Left lung (tissue), 10 donors: ENCODE results near the gene SRPK3. TPM values are rescaled to one million over a fixed set of nuclear protein-coding genes. Genes with fewer than 3 reads are reported as not detected.
"Not testable (repeated sequence)": the region's sequence is repeated elsewhere in the genome, so short reads cannot be mapped to it uniquely, and the experiment has no call there.

Experiments
- ATAC-seq: fragments of 200-7000 bp; cut with Tn5 transposase; one replicate; pipeline ENCODE4 v1.9.1; 2020; ENCODE audit warnings: moderate library complexity
- DNase-seq, 4 donors: peaks; one replicate each; pipeline ENCODE4 v3.0.0-alpha.2; 2013 to 2020
- H3K27ac ChIP-seq, 2 donors: fragments of 200-600 bp; sonication (generic) in 1 of 2; one replicate each; pipeline versions ENCODE4 v1.5.0 to v1.8.0; 2020 to 2021
- H3K27me3 ChIP-seq, 2 donors: fragments of 200-600 bp; sonication (generic) in 1 of 2; one replicate each; pipeline versions ENCODE4 v1.5.0 to v1.8.0; 2020 to 2021
- H3K36me3 ChIP-seq, 2 donors: fragments of 200-600 bp; sonication (generic) in 1 of 2; one replicate each; pipeline versions ENCODE4 v1.5.0 to v1.8.0; 2020 to 2021
- H3K4me1 ChIP-seq, 2 donors: fragments of 200-600 bp; one replicate each; pipeline ENCODE4 v1.8.0; 2021
- H3K4me3 ChIP-seq, 2 donors: fragments of 200-600 bp; sonication (generic) in 1 of 2; one replicate each; pipeline versions ENCODE4 v1.5.0 to v1.8.0; 2020 to 2021; ENCODE audit warnings: mild to moderate bottlenecking in 1 of 2
- H3K9me3 ChIP-seq, 2 donors: fragments of 200-600 bp; sonication (generic) in 1 of 2; one replicate each; pipeline versions ENCODE4 v1.5.0 to v1.8.0; 2020 to 2021
- intact Hi-C, 2 donors: fragments of 100-400 bp; cut with DNase I; formaldehyde crosslinking; loops; one replicate each; pipeline versions ENCODE4 v1.11.2 to v1.14.2; 2022
- polyA plus RNA-seq, 6 donors: library from polyadenylated mRNA; unstranded; fragments of 120-200 nt; gene quantifications; one replicate each; pipeline ENCODE4 v1.2.1, GENCODE V29; 2013; ENCODE audit not compliant: insufficient read length in 6 of 6
- total RNA-seq, 2 donors: library from RNA; stranded (reverse); fragmentation: NEBNext Ultra II Directional; extraction: Animal tissue kit (Norgen Biotek cat#: 25700); gene quantifications; one replicate each; pipeline ENCODE4 v1.2.1, GENCODE V29; 2021
- TF ChIP-seq, protein P1 (sequence below), 2 donors: fragments of 200-600 bp; sonication (generic) in 1 of 2; IDR thresholded peaks; one replicate each; pipeline versions ENCODE4 v1.5.0 to v1.8.0; 2021; ENCODE audit warnings: antibody characterized with exemption in 2 of 2
- donor health status: DM: no; HTN: yes; CAD: no.
- donor health status: DM: no; HTN: no; CAD: no.

SRPK3 gene
- total and polyA plus RNA-seq, 8 donors: 0.55 to 1.7 (median 0.88) TPM

DNA sequence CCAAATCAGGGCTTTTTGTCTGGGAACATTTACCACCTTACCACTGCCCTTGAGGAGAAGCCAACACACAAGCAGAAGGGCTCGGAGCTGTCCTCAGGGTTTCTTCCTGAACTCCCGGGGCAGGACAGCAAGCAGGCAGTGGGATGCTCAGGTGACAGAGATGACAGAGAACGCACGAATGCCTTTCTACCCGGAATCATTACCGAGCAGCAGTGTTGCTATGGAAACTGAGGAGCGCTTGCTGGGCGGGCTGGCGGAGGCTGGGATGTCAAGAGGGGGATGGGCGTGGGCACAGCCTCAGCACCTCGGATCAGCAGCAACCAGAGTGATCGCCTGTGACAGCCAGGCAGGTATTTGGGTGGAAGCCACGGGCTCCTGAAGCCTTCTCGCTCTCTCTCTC, 31.4 kb downstream of the SRPK3 start:
- peaks cover under 1 to 3% of the 10 kb centered on the region in 2 donors for H3K27me3 ChIP-seq
- H3K4me1 ChIP-seq: no peaks in the 10 kb centered on the region
- no peak overlapping the region for H3K4me3 ChIP-seq

DNA sequence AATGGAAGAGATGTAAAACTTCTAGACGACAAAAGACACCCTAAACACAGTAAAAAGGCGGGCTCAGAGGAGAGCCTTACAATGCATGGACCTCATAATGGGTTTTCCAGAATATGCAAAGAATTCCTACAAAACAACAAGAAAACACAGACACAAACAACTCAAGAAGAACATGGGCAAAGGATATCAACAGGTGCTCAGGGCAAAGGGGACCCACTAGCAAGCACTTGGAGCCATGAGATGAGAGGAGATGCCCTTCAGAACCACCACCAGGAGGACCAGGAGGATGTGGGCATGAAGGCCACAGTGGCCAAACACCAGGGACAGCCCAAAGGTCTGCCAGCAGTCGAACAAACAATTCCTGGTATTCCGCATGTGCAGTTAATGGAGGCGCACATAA, 32.3 kb downstream of the SRPK3 start:
- no peak for ATAC-seq
- DNase-seq: no peak

More for the DNA sequence above, 31.4 kb downstream of the SRPK3 start:
- Histone ChIP-seq H3K9me3 (no peaks in the 10 kb centered on the region), H3K27ac (no peak overlapping the region), H3K36me3 (no peaks in the 10 kb centered on the region)
- ATAC-seq (no peak), DNase-seq (no peak)
- intact Hi-C loops: no loop called here
- TF ChIP-seq, protein P1, sequence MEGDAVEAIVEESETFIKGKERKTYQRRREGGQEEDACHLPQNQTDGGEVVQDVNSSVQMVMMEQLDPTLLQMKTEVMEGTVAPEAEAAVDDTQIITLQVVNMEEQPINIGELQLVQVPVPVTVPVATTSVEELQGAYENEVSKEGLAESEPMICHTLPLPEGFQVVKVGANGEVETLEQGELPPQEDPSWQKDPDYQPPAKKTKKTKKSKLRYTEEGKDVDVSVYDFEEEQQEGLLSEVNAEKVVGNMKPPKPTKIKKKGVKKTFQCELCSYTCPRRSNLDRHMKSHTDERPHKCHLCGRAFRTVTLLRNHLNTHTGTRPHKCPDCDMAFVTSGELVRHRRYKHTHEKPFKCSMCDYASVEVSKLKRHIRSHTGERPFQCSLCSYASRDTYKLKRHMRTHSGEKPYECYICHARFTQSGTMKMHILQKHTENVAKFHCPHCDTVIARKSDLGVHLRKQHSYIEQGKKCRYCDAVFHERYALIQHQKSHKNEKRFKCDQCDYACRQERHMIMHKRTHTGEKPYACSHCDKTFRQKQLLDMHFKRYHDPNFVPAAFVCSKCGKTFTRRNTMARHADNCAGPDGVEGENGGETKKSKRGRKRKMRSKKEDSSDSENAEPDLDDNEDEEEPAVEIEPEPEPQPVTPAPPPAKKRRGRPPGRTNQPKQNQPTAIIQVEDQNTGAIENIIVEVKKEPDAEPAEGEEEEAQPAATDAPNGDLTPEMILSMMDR (IDR thresholded peaks at IDR 0.05): no peak

DNA sequence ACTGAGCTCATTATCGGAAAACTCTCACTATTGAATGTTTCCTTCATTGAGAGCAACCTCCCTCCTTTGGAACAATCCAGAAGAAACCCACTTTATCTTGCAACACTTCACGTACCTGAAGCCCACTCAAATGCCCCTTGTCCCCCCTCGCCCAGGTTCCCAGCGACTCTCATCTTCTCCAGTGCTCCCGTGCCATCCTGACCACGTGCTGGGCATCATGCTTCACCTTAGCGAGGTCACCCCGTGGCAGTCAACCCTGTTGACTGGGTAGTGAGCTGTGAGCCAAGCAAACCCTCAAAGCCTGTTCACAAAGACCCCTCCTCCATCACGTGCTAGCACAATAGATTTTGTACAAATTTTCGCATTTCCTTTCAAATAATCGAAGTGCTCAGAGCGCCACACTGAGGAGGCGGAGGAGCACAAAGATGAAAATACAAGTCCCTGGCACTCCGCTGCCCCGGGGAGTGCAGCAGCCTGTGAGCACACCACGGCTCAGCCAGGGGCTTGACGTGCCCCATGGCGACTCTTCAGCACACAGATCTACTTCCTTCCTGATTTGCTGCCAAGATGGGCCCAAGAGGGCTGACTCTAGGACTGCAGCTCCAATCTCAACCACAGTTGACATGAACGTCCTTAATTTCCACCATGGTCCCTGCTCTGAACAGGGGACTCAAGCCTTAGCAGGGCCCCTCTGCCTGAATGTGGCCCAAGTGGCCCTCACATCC, 33.9 kb downstream of the SRPK3 start:
- intact Hi-C loops: no loop called here
- no peak overlapping the region for H3K4me3 ChIP-seq
- H3K27ac ChIP-seq: no peak overlapping the region
- H3K27me3 ChIP-seq: peaks cover 14 to 26% of the 10 kb centered on the region in 2 donors
- no peaks in the 10 kb centered on the region for H3K9me3 ChIP-seq
- no peak for ATAC-seq
- no peaks in the 10 kb centered on the region for H3K36me3 ChIP-seq
- no peak for DNase-seq
- TF ChIP-seq, protein P1 (IDR thresholded peaks at IDR 0.05): no peak
- H3K4me1 ChIP-seq: no peaks in the 10 kb centered on the region

More for the DNA sequence above, 32.3 kb downstream of the SRPK3 start:
- Histone ChIP-seq H3K4me3 (no peak overlapping the region), H3K9me3 (no peaks in the 10 kb centered on the region), H3K4me1 (no peaks in the 10 kb centered on the region), H3K27ac (no peak overlapping the region), H3K27me3 (peaks cover 3 to 10% of the 10 kb centered on the region in 2 donors), H3K36me3 (no peaks in the 10 kb centered on the region)
- TF ChIP-seq, protein P1 (IDR thresholded peaks at IDR 0.05): no peak
- intact Hi-C loops: no loop called here

DNA sequence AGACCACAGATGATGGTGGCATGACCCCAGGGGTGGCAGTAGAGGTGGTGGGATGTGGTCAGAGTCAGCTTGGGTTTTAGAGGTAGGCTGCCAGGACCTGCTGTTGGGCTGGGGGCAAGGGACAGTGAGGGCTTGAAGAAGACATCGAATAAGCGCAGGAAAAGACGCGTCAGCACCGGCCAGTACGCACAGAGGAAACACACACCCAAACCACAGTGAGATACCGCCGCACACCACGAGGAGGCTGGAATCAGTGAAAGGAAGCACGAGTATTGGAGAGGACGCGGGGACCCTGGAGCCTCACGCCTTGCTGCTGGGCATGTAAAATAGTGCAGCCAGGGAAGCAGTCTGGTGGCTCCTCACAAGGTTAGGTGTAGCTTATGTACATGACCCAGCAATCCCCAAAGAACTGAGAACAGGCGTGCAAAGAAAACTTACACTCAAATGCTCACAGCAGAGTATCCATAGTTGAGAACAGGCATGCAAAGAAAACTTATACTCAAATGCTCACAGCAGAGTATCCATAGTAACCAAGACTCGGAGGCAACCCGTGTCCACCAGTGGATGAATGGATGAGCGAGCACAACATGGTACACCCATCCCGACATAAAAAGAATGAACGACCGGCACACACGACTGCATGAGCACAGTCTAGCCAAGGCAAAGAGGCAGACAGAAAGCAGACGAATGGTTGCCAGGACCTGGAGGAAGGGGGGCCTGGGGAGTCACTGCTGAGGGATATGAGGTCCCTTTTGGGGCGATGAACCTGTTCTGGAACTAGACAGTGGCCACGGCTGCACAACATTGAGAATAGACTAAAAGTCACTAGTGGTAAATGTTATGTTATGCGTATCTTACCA, 36.2 kb downstream of the SRPK3 start:
- Histone ChIP-seq H3K4me1 (no peaks in the 10 kb centered on the region), H3K36me3 (no peaks in the 10 kb centered on the region), H3K27ac (no peak overlapping the region), H3K27me3 (peaks cover 16 to 36% of the 10 kb centered on the region in 2 donors), H3K4me3 (no peak overlapping the region), H3K9me3 (no peaks in the 10 kb centered on the region)
- TF ChIP-seq, protein P1 (IDR thresholded peaks at IDR 0.05): no peak
- DNase-seq (peak in 1 of 4 donors; percentile 14), ATAC-seq (no peak)
- intact Hi-C loops: no loop called here

DNA sequence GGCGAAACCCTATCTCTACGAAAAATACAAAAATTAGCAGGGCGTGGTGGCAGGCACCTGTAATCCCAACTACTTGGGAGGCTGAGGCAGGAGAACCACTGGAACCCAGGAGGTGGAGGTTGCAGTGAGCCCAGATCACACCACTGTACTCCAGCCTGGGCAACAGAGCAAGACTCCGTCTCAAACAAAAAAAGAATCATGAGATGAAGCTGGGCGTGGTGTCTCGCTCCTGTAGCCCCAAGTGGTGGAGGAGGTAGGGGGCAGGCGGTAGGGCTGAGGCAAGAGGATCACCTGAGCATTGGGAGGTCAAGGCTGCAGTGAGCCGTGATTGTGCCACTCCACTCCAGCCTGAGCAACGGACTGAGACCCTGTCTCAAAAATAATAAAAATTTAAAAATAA, 37.2 kb downstream of the SRPK3 start:
- ATAC-seq, intact Hi-C loops: not testable (repeated sequence)
- peaks cover 14 to 36% of the 10 kb centered on the region in 2 donors for H3K27me3 ChIP-seq

More for the DNA sequence above, 37.2 kb downstream of the SRPK3 start:
- not testable (repeated sequence) for H3K9me3 ChIP-seq, H3K27ac ChIP-seq, H3K36me3 ChIP-seq, H3K4me3 ChIP-seq, H3K4me1 ChIP-seq
- peak in 1 of 4 donors; percentile 1 for DNase-seq
